ENCODE results near the gene CADM2. TPM values are rescaled to one million over a fixed set of nuclear protein-coding genes. Genes with fewer than 3 reads are reported as not detected.

Gene CADM2
- total and polyA plus RNA-seq, 3 donors from 2014 or later = 1.3 to 4.0 (median 2.7) TPM

DNA sequence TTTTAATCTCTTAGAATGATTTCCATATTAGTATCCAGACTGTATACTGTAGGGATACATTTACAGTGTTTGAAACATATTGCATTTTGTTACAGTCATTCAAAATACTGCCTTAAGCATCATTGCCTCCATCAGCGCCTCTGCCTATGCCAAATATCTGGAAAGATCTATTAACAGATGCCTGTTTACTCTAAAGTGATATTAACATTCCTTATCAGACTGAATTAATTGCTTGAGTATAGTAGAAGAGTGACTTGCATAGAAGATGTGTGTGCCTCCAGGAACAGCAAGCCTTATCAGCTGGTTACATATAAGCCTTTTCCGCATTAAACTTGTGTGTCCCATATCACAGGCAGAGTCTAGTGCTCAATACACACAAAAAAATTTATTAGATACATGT is 379.1 kb downstream of the CADM2 start:
- H3K36me3 ChIP-seq (ENCODE audit: low read depth, missing control alignments) = no peaks in the 10 kb centered on the region
- no peaks in the 10 kb centered on the region for H3K4me1 ChIP-seq
- no peaks in the 10 kb centered on the region for H3K27me3 ChIP-seq
- TF ChIP-seq, protein P1, sequence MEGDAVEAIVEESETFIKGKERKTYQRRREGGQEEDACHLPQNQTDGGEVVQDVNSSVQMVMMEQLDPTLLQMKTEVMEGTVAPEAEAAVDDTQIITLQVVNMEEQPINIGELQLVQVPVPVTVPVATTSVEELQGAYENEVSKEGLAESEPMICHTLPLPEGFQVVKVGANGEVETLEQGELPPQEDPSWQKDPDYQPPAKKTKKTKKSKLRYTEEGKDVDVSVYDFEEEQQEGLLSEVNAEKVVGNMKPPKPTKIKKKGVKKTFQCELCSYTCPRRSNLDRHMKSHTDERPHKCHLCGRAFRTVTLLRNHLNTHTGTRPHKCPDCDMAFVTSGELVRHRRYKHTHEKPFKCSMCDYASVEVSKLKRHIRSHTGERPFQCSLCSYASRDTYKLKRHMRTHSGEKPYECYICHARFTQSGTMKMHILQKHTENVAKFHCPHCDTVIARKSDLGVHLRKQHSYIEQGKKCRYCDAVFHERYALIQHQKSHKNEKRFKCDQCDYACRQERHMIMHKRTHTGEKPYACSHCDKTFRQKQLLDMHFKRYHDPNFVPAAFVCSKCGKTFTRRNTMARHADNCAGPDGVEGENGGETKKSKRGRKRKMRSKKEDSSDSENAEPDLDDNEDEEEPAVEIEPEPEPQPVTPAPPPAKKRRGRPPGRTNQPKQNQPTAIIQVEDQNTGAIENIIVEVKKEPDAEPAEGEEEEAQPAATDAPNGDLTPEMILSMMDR (IDR thresholded peaks at IDR 0.05) = no peak
- TF ChIP-seq POLR2A (IDR thresholded peaks at IDR 0.05) = no peak
- H3K4me3 ChIP-seq = no peak overlapping the region
- H3K9me3 ChIP-seq = no peaks in the 10 kb centered on the region
- WGBS, 2 donors = 92 to 95% methylated on average over 2 of the region's 2 CpGs
- DNase-seq = no peak
- no peak overlapping the region for H3K27ac ChIP-seq
- intact Hi-C loops (cut with DNase I; ENCODE audit: low total_unique reads) = no loop called here

DNA sequence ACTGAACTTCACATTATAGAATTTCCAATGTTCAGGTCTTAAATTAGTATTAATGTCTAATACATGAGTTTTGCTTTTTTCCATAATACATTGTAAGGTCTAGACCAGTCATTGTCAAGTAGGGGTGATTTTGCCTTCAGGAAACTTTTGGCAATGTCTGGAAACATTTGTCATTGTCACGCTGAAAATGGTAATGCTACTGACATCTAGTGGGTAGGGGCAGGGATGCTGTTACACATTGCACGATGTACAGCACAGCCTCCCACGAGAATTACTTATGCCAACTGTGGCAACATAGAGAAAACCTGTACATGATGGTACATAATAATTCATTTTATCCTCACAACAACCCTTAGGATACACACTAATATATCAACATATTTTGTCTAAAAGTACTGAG is 384.1 kb downstream of the CADM2 start:
- WGBS, 2 donors = 36 to 62% methylated on average over 3 of the region's 3 CpGs
- Histone ChIP-seq H3K4me3 (no peak overlapping the region), H3K27ac (no peak overlapping the region), H3K9me3 (no peaks in the 10 kb centered on the region), H3K36me3 (ENCODE audit: low read depth, missing control alignments) (no peaks in the 10 kb centered on the region), H3K27me3 (no peaks in the 10 kb centered on the region), H3K4me1 (no peaks in the 10 kb centered on the region)
- TF ChIP-seq, protein P1 (IDR thresholded peaks at IDR 0.05) = peak in 1 of 3 experiments; percentile 11
- TF ChIP-seq POLR2A (IDR thresholded peaks at IDR 0.05) = no peak
- intact Hi-C loops (cut with DNase I; ENCODE audit: low total_unique reads) = no loop called here
- DNase-seq = peak; percentile 35

DNA sequence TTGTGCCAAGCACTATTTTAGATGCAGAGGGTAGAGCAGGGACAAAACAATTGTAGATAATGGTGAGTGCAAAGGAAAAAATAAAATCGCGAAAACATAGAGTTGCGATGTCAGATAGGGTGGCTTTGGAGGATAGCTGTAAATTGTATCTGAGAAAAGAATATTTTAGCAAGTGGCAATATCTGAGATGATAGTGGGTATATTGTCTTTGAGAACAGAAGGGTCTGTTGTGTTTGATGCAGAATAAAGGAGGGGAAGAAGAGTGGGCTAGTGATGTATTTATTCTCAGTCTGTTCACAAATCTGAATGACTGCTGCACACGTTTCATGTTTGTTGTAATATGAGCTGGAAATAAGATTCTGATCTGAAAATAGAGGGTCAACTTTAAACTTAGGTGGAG is 396.8 kb downstream of the CADM2 start:
- Histone ChIP-seq H3K27ac (no peak overlapping the region), H3K9me3 (no peaks in the 10 kb centered on the region), H3K27me3 (no peaks in the 10 kb centered on the region), H3K4me3 (no peak overlapping the region), H3K36me3 (ENCODE audit: low read depth, missing control alignments) (no peaks in the 10 kb centered on the region), H3K4me1 (no peaks in the 10 kb centered on the region)
- DNase-seq = no peak
- intact Hi-C loops (cut with DNase I; ENCODE audit: low total_unique reads) = no loop called here
- TF ChIP-seq POLR2A (IDR thresholded peaks at IDR 0.05) = no peak
- TF ChIP-seq, protein P1 (IDR thresholded peaks at IDR 0.05) = no peak
- WGBS, 2 donors = 81 to 82% methylated on average over 4 of the region's 4 CpGs

DNA sequence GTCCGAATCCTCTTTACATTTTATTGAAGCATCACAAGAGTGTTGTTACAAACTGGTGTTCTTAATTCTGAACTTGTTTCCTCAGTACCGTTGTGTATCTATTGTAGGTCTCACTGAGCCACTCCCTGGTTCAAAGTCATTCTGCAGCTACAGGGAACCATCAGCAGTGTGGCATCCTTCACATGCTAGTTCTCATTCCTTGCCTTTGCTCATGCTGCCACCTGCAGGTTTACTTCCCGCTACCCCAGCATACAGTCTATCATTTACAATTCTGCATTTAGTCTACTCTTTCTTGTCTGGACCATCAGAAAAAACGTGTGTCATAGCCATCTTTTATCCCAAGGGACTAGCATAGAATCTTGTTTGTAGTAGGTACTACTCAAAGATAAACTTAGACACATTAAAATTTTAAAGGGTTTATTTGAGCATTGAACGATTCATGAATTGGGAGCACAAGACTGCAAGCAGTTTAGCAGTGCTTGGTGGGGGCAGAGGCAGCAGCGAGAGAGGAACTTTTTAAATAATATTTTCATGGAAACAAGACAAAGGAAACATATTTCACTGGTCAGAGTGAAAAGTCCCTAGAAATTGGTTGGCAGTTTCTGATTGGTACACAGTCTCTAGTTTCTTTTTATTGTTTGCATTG is 402.1 kb downstream of the CADM2 start:
- H3K9me3 ChIP-seq = no peaks in the 10 kb centered on the region
- H3K4me3 ChIP-seq = no peak overlapping the region
- TF ChIP-seq POLR2A (IDR thresholded peaks at IDR 0.05) = no peak
- TF ChIP-seq, protein P1 (IDR thresholded peaks at IDR 0.05) = no peak
- WGBS, 2 donors = 53 to 60% methylated on average over 6 of the region's 6 CpGs
- H3K4me1 ChIP-seq = no peaks in the 10 kb centered on the region
- no peaks in the 10 kb centered on the region for H3K36me3 ChIP-seq (ENCODE audit: low read depth, missing control alignments)
- H3K27ac ChIP-seq = no peak overlapping the region
- intact Hi-C loops (cut with DNase I; ENCODE audit: low total_unique reads) = no loop called here
- no peaks in the 10 kb centered on the region for H3K27me3 ChIP-seq
- DNase-seq = peak; percentile 62

- H3K27ac ChIP-seq = no peak overlapping the region
- H3K9me3 ChIP-seq = no peaks in the 10 kb centered on the region
- no peaks in the 10 kb centered on the region for H3K36me3 ChIP-seq (ENCODE audit: low read depth, missing control alignments)
- no peaks in the 10 kb centered on the region for H3K4me1 ChIP-seq
- no peak for DNase-seq
- H3K27me3 ChIP-seq = no peaks in the 10 kb centered on the region
- intact Hi-C loops (cut with DNase I; ENCODE audit: low total_unique reads) = no loop called here
- WGBS, 2 donors = 59 to 67% methylated on average over 5 of the region's 5 CpGs
- TF ChIP-seq, protein P1 (IDR thresholded peaks at IDR 0.05) = no peak
- no peak for TF ChIP-seq POLR2A (IDR thresholded peaks at IDR 0.05)
- no peak overlapping the region for H3K4me3 ChIP-seq
Measured at GRCh38 chr3:85364296-85364909, 405.6 kb downstream of the CADM2 start.
